ENCODE results near the gene ZBTB7C. TPM values are rescaled to one million over a fixed set of nuclear protein-coding genes. Genes with fewer than 3 reads are reported as not detected.

ZBTB7C gene
- total RNA-seq, 2 experiments from 2014 or later, result not detected

DNA sequence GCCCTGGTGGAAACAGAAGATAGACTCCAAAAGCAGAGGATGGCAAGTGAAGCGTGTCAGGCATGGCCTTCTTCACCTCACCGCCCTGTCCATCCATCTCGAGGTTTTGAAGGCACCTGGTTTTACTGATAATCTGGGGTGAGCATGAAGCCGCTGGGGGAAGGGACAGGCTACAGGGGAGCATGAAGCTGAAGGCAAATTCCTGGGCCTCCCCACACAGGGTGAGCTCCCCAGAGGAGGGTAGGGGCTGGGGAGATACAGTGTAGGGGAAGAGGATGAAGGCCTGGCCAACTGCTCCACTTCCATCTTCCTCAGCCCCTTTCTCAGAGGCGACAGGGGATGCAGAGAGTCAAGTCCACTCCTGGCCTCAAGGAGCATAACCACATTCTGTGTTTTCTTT is 250.5 kb downstream of the ZBTB7C start:
- ChIA-PET POLR2A (no interaction called here), CTCF (ENCODE audit: unreplicated experiment) (no interaction called here)
- Histone ChIP-seq H3K27ac (ENCODE audit: low read depth, low read length, poor library complexity, severe bottlenecking) (no peak overlapping the region), H4K20me1 (ENCODE audit: insufficient read depth, low read length) (no peaks in the 10 kb centered on the region), H3K9me2 (ENCODE audit: insufficient read depth, low read length) (no peaks in the 10 kb centered on the region), H3K79me2 (ENCODE audit: insufficient read depth, low read depth, low read length) (no peaks in the 10 kb centered on the region), H3K4me1 (ENCODE audit: insufficient read depth, low read length, poor library complexity, severe bottlenecking) (no peaks in the 10 kb centered on the region), H3K4me3 (ENCODE audit: low read depth, low read length, poor library complexity, severe bottlenecking) (no peak overlapping the region), H3K4me2 (ENCODE audit: low read length) (no peak overlapping the region), H2AFZ (ENCODE audit: low read length) (no peak overlapping the region), H3K9me3 (ENCODE audit: low read length) (no peaks in the 10 kb centered on the region), H3K36me3 (ENCODE audit: insufficient read depth, low read length) (no peaks in the 10 kb centered on the region)
- DNase-seq (ENCODE audit: low spot score), result no peak
- no TSS peak for BruUV-seq (replicated peaks)
- intact Hi-C loops (cut with micrococcal nuclease; ENCODE audit: unreplicated experiment), result no loop called here
- no peak for TF ChIP-seq EZH2phosphoT487 (IDR thresholded peaks at IDR 0.05; ENCODE audit: borderline replicate concordance, low read depth, low read length)

DNA sequence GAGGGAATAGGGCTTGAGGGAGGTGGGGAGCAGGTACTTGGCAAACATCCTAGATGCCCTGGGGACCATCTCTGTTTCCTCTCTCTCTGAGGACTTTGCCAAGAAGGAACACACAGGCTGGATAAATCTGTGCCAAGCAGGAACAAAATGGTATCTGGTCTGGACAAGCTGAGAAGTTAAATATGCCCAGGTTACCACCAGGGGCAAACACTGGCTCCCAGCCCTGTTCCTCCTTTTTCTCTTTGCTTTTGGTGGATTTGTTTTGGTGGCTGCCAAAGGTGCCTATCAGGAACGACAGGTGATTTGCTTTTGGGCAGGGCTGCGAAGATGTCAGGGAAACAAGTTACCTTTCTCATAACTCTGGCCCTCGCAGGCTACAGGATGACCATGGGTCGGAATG is 251.2 kb downstream of the ZBTB7C start:
- no TSS peak for BruUV-seq (replicated peaks)

DNA sequence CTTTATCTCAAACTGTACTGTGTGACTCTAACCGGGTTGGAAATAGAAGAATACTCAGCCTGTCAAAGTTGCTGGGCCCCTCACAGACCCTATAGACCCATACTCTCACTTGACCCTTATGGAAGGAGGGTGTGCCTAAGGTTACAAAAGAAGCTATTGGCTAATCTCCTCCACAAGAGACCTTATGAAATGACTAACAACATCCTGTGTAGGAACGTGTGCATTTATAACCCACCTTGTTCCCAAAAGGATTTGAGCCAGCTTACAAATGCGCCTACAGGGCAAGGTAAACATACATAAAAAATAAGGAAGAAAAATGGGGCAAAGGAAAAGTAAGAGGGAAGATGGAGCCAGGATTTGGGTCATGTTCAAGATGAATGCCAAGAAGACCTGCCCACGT is 253.3 kb downstream of the ZBTB7C start:
- ChIA-PET CTCF (ENCODE audit: unreplicated experiment) (no interaction called here), POLR2A (no interaction called here)
- no TSS peak for BruUV-seq (replicated peaks)
- no peak for TF ChIP-seq EZH2phosphoT487 (IDR thresholded peaks at IDR 0.05; ENCODE audit: borderline replicate concordance, low read depth, low read length)
- TF ChIP-seq, protein P1, sequence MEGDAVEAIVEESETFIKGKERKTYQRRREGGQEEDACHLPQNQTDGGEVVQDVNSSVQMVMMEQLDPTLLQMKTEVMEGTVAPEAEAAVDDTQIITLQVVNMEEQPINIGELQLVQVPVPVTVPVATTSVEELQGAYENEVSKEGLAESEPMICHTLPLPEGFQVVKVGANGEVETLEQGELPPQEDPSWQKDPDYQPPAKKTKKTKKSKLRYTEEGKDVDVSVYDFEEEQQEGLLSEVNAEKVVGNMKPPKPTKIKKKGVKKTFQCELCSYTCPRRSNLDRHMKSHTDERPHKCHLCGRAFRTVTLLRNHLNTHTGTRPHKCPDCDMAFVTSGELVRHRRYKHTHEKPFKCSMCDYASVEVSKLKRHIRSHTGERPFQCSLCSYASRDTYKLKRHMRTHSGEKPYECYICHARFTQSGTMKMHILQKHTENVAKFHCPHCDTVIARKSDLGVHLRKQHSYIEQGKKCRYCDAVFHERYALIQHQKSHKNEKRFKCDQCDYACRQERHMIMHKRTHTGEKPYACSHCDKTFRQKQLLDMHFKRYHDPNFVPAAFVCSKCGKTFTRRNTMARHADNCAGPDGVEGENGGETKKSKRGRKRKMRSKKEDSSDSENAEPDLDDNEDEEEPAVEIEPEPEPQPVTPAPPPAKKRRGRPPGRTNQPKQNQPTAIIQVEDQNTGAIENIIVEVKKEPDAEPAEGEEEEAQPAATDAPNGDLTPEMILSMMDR (conservative IDR thresholded peaks at IDR 0.05; ENCODE audit: low read length), result no peak
- Histone ChIP-seq H3K79me2 (ENCODE audit: insufficient read depth, low read depth, low read length) (no peaks in the 10 kb centered on the region), H2AFZ (ENCODE audit: low read length) (no peak overlapping the region), H4K20me1 (ENCODE audit: insufficient read depth, low read length) (no peaks in the 10 kb centered on the region), H3K4me1 (ENCODE audit: insufficient read depth, low read length, poor library complexity, severe bottlenecking) (no peaks in the 10 kb centered on the region), H3K9me2 (ENCODE audit: insufficient read depth, low read length) (no peaks in the 10 kb centered on the region), H3K27ac (ENCODE audit: low read depth, low read length, poor library complexity, severe bottlenecking) (no peak overlapping the region), H3K4me2 (ENCODE audit: low read length) (no peak overlapping the region), H3K36me3 (ENCODE audit: insufficient read depth, low read length) (no peaks in the 10 kb centered on the region), H3K4me3 (ENCODE audit: low read depth, low read length, poor library complexity, severe bottlenecking) (no peak overlapping the region), H3K9me3 (ENCODE audit: low read length) (no peaks in the 10 kb centered on the region)
- intact Hi-C loops (cut with micrococcal nuclease; ENCODE audit: unreplicated experiment), result no loop called here
- no peak for DNase-seq (ENCODE audit: low spot score)

More for the DNA sequence above, 251.2 kb downstream of the ZBTB7C start:
- no peaks in the 10 kb centered on the region for H3K36me3 ChIP-seq (ENCODE audit: insufficient read depth, low read length)
- no peak overlapping the region for H3K4me3 ChIP-seq (ENCODE audit: low read depth, low read length, poor library complexity, severe bottlenecking)
- H3K27ac ChIP-seq (ENCODE audit: low read depth, low read length, poor library complexity, severe bottlenecking), result no peak overlapping the region
- no peak for TF ChIP-seq EZH2phosphoT487 (IDR thresholded peaks at IDR 0.05; ENCODE audit: borderline replicate concordance, low read depth, low read length)
- TF ChIP-seq, protein P1 (conservative IDR thresholded peaks at IDR 0.05; ENCODE audit: low read length), result no peak
- no peaks in the 10 kb centered on the region for H3K4me1 ChIP-seq (ENCODE audit: insufficient read depth, low read length, poor library complexity, severe bottlenecking)
- H4K20me1 ChIP-seq (ENCODE audit: insufficient read depth, low read length), result no peaks in the 10 kb centered on the region
- H3K79me2 ChIP-seq (ENCODE audit: insufficient read depth, low read depth, low read length), result no peaks in the 10 kb centered on the region
- ChIA-PET CTCF (ENCODE audit: unreplicated experiment) (no interaction called here), POLR2A (no interaction called here)
- no peaks in the 10 kb centered on the region for H3K9me3 ChIP-seq (ENCODE audit: low read length)
- H2AFZ ChIP-seq (ENCODE audit: low read length), result no peak overlapping the region
- no peak for DNase-seq (ENCODE audit: low spot score)
- H3K9me2 ChIP-seq (ENCODE audit: insufficient read depth, low read length), result no peaks in the 10 kb centered on the region
- no peak overlapping the region for H3K4me2 ChIP-seq (ENCODE audit: low read length)
- intact Hi-C loops (cut with micrococcal nuclease; ENCODE audit: unreplicated experiment), result no loop called here

Data from OCI-LY7 (cell line).